ENCODE measurements around the gene SCLT1. TPM values are rescaled to one million over a fixed set of nuclear protein-coding genes. Genes with fewer than 3 reads are reported as not detected.

Gene SCLT1
- total RNA-seq, 1 experiment from 2014 or later = 11.3 TPM

- Histone ChIP-seq H3K14ac (ENCODE audit: insufficient read depth, low read length) (no peak overlapping the region), H4K8ac (replicated peaks; ENCODE audit: insufficient read length, low read depth, low read length) (no peak overlapping the region), H3K4me2 (ENCODE audit: insufficient read depth, insufficient read length, low read length) (no peak overlapping the region), H3K79me1 (ENCODE audit: insufficient read depth, low read depth, low read length, poor library complexity, severe bottlenecking) (peaks cover 3% of the 10 kb centered on the region), H2BK120ac (ENCODE audit: low read depth, low read length, poor library complexity, severe bottlenecking) (no peak overlapping the region), H2BK5ac (ENCODE audit: insufficient read length, low read length) (no peak overlapping the region), H3K4ac (ENCODE audit: low read depth, low read length) (no peak overlapping the region), H3K4me1 (ENCODE audit: insufficient read depth, low read length) (no peaks in the 10 kb centered on the region; the same call in 1 of the 2 replicates), H3K9me3 (ENCODE audit: control insufficient read depth, low read depth, low read length) (no peaks in the 10 kb centered on the region), H4K91ac (ENCODE audit: insufficient read length, low read depth, low read length) (no peak overlapping the region), H3K23ac (ENCODE audit: insufficient read length, low read depth, low read length) (no peak overlapping the region), H2BK20ac (ENCODE audit: low read depth, low read length, poor library complexity, severe bottlenecking) (no peak overlapping the region), H3K23me2 (ENCODE audit: insufficient read length, low read depth, low read length, poor library complexity, severe bottlenecking) (no peaks in the 10 kb centered on the region), H3K18ac (ENCODE audit: insufficient read length, low read depth, low read length) (no peak overlapping the region), H3K27me3 (ENCODE audit: insufficient read depth, low read length) (no peaks in the 10 kb centered on the region), H3K9ac (ENCODE audit: extremely low read depth, insufficient read length, low read length) (no peak overlapping the region), H4K5ac (ENCODE audit: insufficient read length, low read depth, low read length) (no peak overlapping the region), H2BK12ac (ENCODE audit: insufficient read length, low read depth, low read length) (no peak overlapping the region), H2BK15ac (ENCODE audit: low read depth, low read length) (no peak overlapping the region), H2AK5ac (ENCODE audit: insufficient read length, low read length) (no peak overlapping the region), H2AFZ (ENCODE audit: low read length) (no peak overlapping the region), H3K56ac (ENCODE audit: insufficient read length, low read depth, low read length) (no peak overlapping the region), H3K79me2 (ENCODE audit: insufficient read depth, low read length) (peaks cover 8% of the 10 kb centered on the region; the same call in 1 of the 2 replicates), H4K20me1 (ENCODE audit: control insufficient read depth, insufficient read depth, insufficient read length) (peaks cover 2% of the 10 kb centered on the region), H3K27ac (ENCODE audit: insufficient read length, low read depth, low read length) (no peak overlapping the region), H3T11ph (ENCODE audit: low read length) (no peak overlapping the region)
- peaks cover 3% of the 10 kb centered on the region; the same call in 1 of the 2 replicates for H3K27me3 Mint-ChIP-seq (ENCODE audit: low read depth)
- no peak for DNase-seq
- peaks cover 86 to 98% (median 97%) of the 10 kb centered on the region in 3 experiments for H3K36me3 Mint-ChIP-seq (ENCODE audit: insufficient read depth in 1 of 3, low read depth in 3 of 3)
- H3K4me3 Mint-ChIP-seq = no peak overlapping the region
- peak overlapping the region in 2 of 3 experiments; percentile 85 to 93; a peak in 2 of 7 replicates for H3K27ac Mint-ChIP-seq
- no peaks in the 10 kb centered on the region; a peak in 1 of 5 replicates for H3K9me3 Mint-ChIP-seq
- no peak for TF ChIP-seq CTCF (conservative IDR thresholded peaks at IDR 0.05)
- H3K4me1 Mint-ChIP-seq = peaks cover 4 to 7% of the 10 kb centered on the region in 2 experiments
- WGBS (ENCODE audit: extremely low coverage, insufficient read length, low lambda C conversion rate) = no CpG with 5 or more reads among the region's 7 CpGs
These were observed 237.7 kb downstream of the SCLT1 start for GRCh38 chr4:128855621-128856020.
